K562 (cell line): ENCODE data around the gene SLC35G6. TPM values are rescaled to one million over a fixed set of nuclear protein-coding genes. Genes with fewer than 3 reads are reported as not detected.
A peak's percentile ranks its signal among the peaks of the same experiment; 100 is the strongest.

Experiments
- CCAR2 ChIP-seq: fragments of 200-400 bp; formaldehyde crosslinking; IDR thresholded peaks from 2 replicates; pipeline ENCODE4 v1.6.1; 2017; ENCODE audit warnings: mild to moderate bottlenecking, low read depth, low read length
- CGGBP1 ChIP-seq: fragments of 250-450 bp; sonication (Bioruptor Pico); IDR thresholded peaks from 2 replicates; pipeline ENCODE4 v1.9.0; 2021; ENCODE audit warnings: mild to moderate bottlenecking
- HDAC1 ChIP-seq, 2 experiments: fragments of 450-650 bp; IDR thresholded peaks; 2 replicates each; pipeline ENCODE4 v1.6.1; 2016 to 2017; ENCODE audit warnings: inconsistent platforms in 1 of 2, mild to moderate bottlenecking in 1 of 2, moderate library complexity in 1 of 2
- KHSRP ChIP-seq: fragments of 450-650 bp; IDR thresholded peaks from 2 replicates; pipeline ENCODE4 v1.6.1; 2017
- MAFK ChIP-seq: IDR thresholded peaks from 2 replicates; pipeline ENCODE4 v1.6.1; 2011; ENCODE audit warnings: low read length, improper control_type of control experiment
- MIER1 ChIP-seq: fragments of 450-650 bp; IDR thresholded peaks from 2 replicates; pipeline ENCODE4 v1.6.1; 2016; ENCODE audit warnings: antibody characterized with exemption, mild to moderate bottlenecking, low read depth
- MYBL2 ChIP-seq, 2 experiments: fragments of 450-650 bp in 1 of 2; sonication (generic) in 1 of 2; formaldehyde crosslinking in 1 of 2; IDR thresholded peaks; 2 replicates each; pipeline versions ENCODE4 v1.6.1 to v1.8.1; 2017 to 2022; ENCODE audit warnings: borderline replicate concordance in 1 of 2, inconsistent platforms in 1 of 2, low read depth in 1 of 2, mild to moderate bottlenecking in 1 of 2, missing genetic modification reagents in 1 of 2, moderate library complexity in 1 of 2
- NFE2 ChIP-seq: IDR thresholded peaks from 2 replicates; pipeline ENCODE4 v1.6.1; 2014; ENCODE audit warnings: antibody characterized with exemption, low read depth
- RBM22 ChIP-seq: fragments of 200-400 bp; formaldehyde crosslinking; IDR thresholded peaks from 2 replicates; pipeline ENCODE4 v1.6.1; 2018; ENCODE audit warnings: low read length, low read depth; ENCODE audit not compliant: poor library complexity, severe bottlenecking
- TAL1 ChIP-seq: fragments of 450-650 bp; IDR thresholded peaks from 2 replicates; pipeline ENCODE4 v1.6.1; 2016; ENCODE audit warnings: mild to moderate bottlenecking
- ZFP1 ChIP-seq: fragments of 450-650 bp; formaldehyde crosslinking; IDR thresholded peaks from 2 replicates; pipeline ENCODE4 v1.4.0; 2020; ENCODE audit warnings: mild to moderate bottlenecking, mixed read lengths
- ZKSCAN3 ChIP-seq: fragments of 250-450 bp; sonication (Bioruptor Pico); IDR thresholded peaks from 2 replicates; pipeline ENCODE4 v1.4.0; 2020
- ZNF511 ChIP-seq: sonication (generic); formaldehyde crosslinking; IDR thresholded peaks from 2 replicates; pipeline ENCODE4 v1.8.0; 2022; ENCODE audit warnings: mild to moderate bottlenecking, missing genetic modification reagents
- ZNF655 ChIP-seq: fragments of 250-450 bp; sonication (Bioruptor Pico); IDR thresholded peaks from 2 replicates; pipeline ENCODE4 v1.5.0; 2021
- polyA plus RNA-seq, 8 experiments: library from polyadenylated mRNA; depleted of rRNA in 4 of 8; stranded (reverse) in 5 of 8; unstranded in 3 of 8; fragments of >200 nt; fragmentation: Nextera tagmentation in 2 of 8; fragmentation: Illumina TruSeq in 1 of 8; extraction: Ambion mirVana in 2 of 8; extraction: Trizol in 1 of 8; gene quantifications; 2 replicates each; pipeline versions ENCODE4 v1.2.1 to v1.2.3, GENCODE V29; 2011 to 2014; ENCODE audit warnings: inconsistent platforms in 1 of 8, missing spikeins in 1 of 8
- total RNA-seq, 7 experiments: library from RNA; depleted of rRNA in 6 of 7; stranded (reverse); fragments of >200 nt in 6 of 7; fragmentation: Illumina TruSeq in 2 of 7; extraction: Trizol in 2 of 7; gene quantifications; 2 replicates each; pipeline versions ENCODE4 v1.2.1 to v1.2.3, GENCODE V29; 2011 to 2021; ENCODE audit warnings: low replicate concordance in 1 of 7
- TF ChIP-seq, protein P1 (sequence below), 2 experiments: fragments of 250-450 bp in 1 of 2; fragments of 450-650 bp in 1 of 2; sonication (Bioruptor Pico) in 1 of 2; IDR thresholded peaks; 2 replicates each; pipeline versions ENCODE4 v1.6.1 to v1.8.0; 2016 to 2021; ENCODE audit warnings: mild to moderate bottlenecking in 2 of 2, moderate library complexity in 2 of 2, missing compliant biosample characterization in 1 of 2, missing genetic modification characterization in 1 of 2
- TF ChIP-seq, protein P2 (sequence below): fragments of 200-800 bp; sonication (Bioruptor generic); IDR thresholded peaks from 2 replicates; pipeline ENCODE4 v1.6.1; 2016; ENCODE audit warnings: missing genetic modification characterization, missing compliant biosample characterization
- TF ChIP-seq, protein P3 (sequence below): fragments of 450-650 bp; IDR thresholded peaks from 2 replicates; pipeline ENCODE4 v1.6.1; 2014; ENCODE audit warnings: low read depth, mild to moderate bottlenecking, moderate library complexity, borderline replicate concordance

SLC35G6 gene
- total and polyA plus RNA-seq, 9 of the 15 experiments (the other 6 are each of a cell fraction or from before 2014, with no cell fraction given) = not detected

DNA sequence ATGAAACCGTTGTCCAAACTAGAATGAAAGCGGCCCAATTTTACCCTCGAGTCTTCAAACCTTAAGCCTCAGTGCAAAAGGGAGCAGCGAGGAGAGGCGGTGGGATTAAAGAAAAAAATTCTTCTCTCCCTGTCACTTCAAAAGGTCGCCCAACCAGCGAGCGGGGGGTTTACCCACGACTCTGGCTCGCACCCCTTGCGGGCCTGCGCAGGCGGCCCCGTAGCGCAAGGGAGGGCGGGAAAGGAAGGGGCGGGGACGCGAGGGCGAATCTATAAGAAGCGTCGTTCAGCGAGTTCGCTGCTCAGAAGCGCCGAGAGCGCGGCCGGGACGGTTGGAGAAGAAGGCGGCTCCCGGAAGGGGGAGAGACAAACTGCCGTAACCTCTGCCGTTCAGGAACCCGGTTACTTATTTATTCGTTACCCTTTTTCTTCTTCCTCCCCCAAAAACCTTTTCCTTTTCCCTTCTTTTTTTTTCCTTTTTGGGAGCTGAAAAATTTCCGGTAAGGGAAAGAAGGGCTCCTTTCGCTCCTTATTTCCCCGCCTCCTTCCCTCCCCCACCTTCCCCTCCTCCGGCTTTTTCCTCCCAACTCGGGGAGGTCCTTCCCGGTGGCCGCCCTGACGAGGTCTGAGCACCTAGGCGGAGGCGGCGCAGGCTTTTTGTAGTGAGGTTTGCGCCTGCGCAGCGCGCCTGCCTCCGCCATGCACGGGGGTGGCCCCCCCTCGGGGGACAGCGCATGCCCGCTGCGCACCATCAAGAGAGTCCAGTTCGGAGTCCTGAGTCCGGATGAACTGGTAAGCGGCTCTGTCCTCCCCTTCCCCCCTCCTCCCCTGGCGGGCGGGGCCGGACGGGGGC lies 3.0 kb downstream of the SLC35G6 start, which contains the start of gene POLR2A (continued):
- TF ChIP-seq, protein P1, sequence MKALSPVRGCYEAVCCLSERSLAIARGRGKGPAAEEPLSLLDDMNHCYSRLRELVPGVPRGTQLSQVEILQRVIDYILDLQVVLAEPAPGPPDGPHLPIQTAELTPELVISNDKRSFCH (CRISPR knock-in tag; IDR thresholded peaks at IDR 0.05) = no peak
- TF ChIP-seq, protein P1 (tag; IDR thresholded peaks at IDR 0.05) = no peak
- TF ChIP-seq, protein P2, sequence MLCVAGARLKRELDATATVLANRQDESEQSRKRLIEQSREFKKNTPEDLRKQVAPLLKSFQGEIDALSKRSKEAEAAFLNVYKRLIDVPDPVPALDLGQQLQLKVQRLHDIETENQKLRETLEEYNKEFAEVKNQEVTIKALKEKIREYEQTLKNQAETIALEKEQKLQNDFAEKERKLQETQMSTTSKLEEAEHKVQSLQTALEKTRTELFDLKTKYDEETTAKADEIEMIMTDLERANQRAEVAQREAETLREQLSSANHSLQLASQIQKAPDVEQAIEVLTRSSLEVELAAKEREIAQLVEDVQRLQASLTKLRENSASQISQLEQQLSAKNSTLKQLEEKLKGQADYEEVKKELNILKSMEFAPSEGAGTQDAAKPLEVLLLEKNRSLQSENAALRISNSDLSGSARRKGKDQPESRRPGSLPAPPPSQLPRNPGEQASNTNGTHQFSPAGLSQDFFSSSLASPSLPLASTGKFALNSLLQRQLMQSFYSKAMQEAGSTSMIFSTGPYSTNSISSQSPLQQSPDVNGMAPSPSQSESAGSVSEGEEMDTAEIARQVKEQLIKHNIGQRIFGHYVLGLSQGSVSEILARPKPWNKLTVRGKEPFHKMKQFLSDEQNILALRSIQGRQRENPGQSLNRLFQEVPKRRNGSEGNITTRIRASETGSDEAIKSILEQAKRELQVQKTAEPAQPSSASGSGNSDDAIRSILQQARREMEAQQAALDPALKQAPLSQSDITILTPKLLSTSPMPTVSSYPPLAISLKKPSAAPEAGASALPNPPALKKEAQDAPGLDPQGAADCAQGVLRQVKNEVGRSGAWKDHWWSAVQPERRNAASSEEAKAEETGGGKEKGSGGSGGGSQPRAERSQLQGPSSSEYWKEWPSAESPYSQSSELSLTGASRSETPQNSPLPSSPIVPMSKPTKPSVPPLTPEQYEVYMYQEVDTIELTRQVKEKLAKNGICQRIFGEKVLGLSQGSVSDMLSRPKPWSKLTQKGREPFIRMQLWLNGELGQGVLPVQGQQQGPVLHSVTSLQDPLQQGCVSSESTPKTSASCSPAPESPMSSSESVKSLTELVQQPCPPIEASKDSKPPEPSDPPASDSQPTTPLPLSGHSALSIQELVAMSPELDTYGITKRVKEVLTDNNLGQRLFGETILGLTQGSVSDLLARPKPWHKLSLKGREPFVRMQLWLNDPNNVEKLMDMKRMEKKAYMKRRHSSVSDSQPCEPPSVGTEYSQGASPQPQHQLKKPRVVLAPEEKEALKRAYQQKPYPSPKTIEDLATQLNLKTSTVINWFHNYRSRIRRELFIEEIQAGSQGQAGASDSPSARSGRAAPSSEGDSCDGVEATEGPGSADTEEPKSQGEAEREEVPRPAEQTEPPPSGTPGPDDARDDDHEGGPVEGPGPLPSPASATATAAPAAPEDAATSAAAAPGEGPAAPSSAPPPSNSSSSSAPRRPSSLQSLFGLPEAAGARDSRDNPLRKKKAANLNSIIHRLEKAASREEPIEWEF (CRISPR knock-in tag) = no peak
- no peak for TF ChIP-seq MAFK
- 0 out of 2 replicates have a peak, but pooled peaks have one; percentile 15 for TF ChIP-seq TAL1
- no peak for TF ChIP-seq ZNF655 (CRISPR knock-in tag)
- TF ChIP-seq CGGBP1 (CRISPR knock-in tag) = peak; percentile 95; the same call in 1 of the 2 replicates
- TF ChIP-seq HDAC1 (IDR thresholded peaks at IDR 0.05) = no peak
- TF ChIP-seq CCAR2 = no peak
- TF ChIP-seq MIER1 = no peak
- no peak for TF ChIP-seq ZKSCAN3 (CRISPR knock-in tag)
- TF ChIP-seq, protein P3, sequence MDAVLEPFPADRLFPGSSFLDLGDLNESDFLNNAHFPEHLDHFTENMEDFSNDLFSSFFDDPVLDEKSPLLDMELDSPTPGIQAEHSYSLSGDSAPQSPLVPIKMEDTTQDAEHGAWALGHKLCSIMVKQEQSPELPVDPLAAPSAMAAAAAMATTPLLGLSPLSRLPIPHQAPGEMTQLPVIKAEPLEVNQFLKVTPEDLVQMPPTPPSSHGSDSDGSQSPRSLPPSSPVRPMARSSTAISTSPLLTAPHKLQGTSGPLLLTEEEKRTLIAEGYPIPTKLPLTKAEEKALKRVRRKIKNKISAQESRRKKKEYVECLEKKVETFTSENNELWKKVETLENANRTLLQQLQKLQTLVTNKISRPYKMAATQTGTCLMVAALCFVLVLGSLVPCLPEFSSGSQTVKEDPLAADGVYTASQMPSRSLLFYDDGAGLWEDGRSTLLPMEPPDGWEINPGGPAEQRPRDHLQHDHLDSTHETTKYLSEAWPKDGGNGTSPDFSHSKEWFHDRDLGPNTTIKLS = no peak
- peak; percentile 27; the same call in 1 of the 2 replicates for TF ChIP-seq ZFP1 (CRISPR knock-in tag)
- TF ChIP-seq ZNF511 (CRISPR knock-in tag) = peak; percentile 95
- peak; percentile 42; the same call in 1 of the 2 replicates for TF ChIP-seq NFE2
- TF ChIP-seq RBM22 = peak; percentile 79
- TF ChIP-seq MYBL2 (IDR thresholded peaks at IDR 0.05; ENCODE audit: low read depth) = no peak
- no peak for TF ChIP-seq MYBL2 (CRISPR knock-in tag; IDR thresholded peaks at IDR 0.05; ENCODE audit: borderline replicate concordance)
- TF ChIP-seq KHSRP = no peak
